OCI-LY7 (cell line): Measurements from ENCODE around the gene SRSF8. TPM values are rescaled to one million over a fixed set of nuclear protein-coding genes. Genes with fewer than 3 reads are reported as not detected.
"Not testable (repeated sequence)": the region's sequence is repeated elsewhere in the genome, so short reads cannot be mapped to it uniquely, and the experiment has no call there.

Source experiments
- BruUV-seq: library from RNA; stranded (reverse); fragments of 400-500 nt; replicated peaks from 2 replicates; lab custom pipeline; 2021; lab: Mats Ljungman, UMichigan
- CTCF ChIA-PET: fragments of 300-600 bp; sonication (Branson Sonifier 250); formaldehyde crosslinking; loops from one replicate; lab custom pipeline; 2022; ENCODE audit warnings: antibody characterized with exemption; ENCODE audit not compliant: unreplicated experiment; lab: Charles Lee
- POLR2A ChIA-PET: fragments of 300-600 bp; sonication (Branson Sonifier 250); formaldehyde crosslinking; loops from one replicate; lab custom pipeline; 2022; ENCODE audit warnings: antibody characterized with exemption; lab: Charles Lee
- DNase-seq: peaks from one replicate; pipeline ENCODE4 v3.0.0-alpha.2; 2015; ENCODE audit warnings: low spot score
- H2AFZ ChIP-seq: fragments of 200-600 bp; sonication (generic), shearing (Covaris generic); 2 replicates; pipeline ENCODE4 v1.6.1; 2014; ENCODE audit warnings: mild to moderate bottlenecking, antibody characterized with exemption, low read length, moderate library complexity
- H3K27ac ChIP-seq: fragments of 200-600 bp; sonication (generic); 2 replicates; pipeline ENCODE4 v1.5.1; 2014; ENCODE audit warnings: mixed run types, low read depth, mild to moderate bottlenecking, moderate library complexity, low read length, inconsistent platforms; ENCODE audit not compliant: poor library complexity, severe bottlenecking
- H3K36me3 ChIP-seq: fragments of 200-600 bp; sonication (generic); 2 replicates; pipeline ENCODE4 v1.6.1; 2014; ENCODE audit warnings: mild to moderate bottlenecking, antibody characterized with exemption, low read length, moderate library complexity, mixed read lengths; ENCODE audit not compliant: insufficient read depth
- H3K4me1 ChIP-seq: fragments of 200-600 bp; sonication (generic); 2 replicates; pipeline ENCODE4 v1.5.1; 2014; ENCODE audit warnings: mild to moderate bottlenecking, low read length; ENCODE audit not compliant: insufficient read depth, poor library complexity, severe bottlenecking
- H3K4me2 ChIP-seq: fragments of 200-600 bp; sonication (generic); 2 replicates; pipeline ENCODE4 v1.6.1; 2014; ENCODE audit warnings: mild to moderate bottlenecking, low read length
- H3K4me3 ChIP-seq: fragments of 200-600 bp; sonication (generic); 2 replicates; pipeline ENCODE4 v1.5.1; 2014; ENCODE audit warnings: mild to moderate bottlenecking, low read depth, low read length; ENCODE audit not compliant: poor library complexity, severe bottlenecking
- H3K79me2 ChIP-seq: fragments of 200-600 bp; sonication (generic); 2 replicates; pipeline ENCODE4 v1.6.1; 2016; ENCODE audit warnings: low read depth, mild to moderate bottlenecking, low read length, moderate library complexity, mixed read lengths; ENCODE audit not compliant: insufficient read depth
- H3K9me2 ChIP-seq: fragments of 200-600 bp; sonication (generic); 2 replicates; pipeline ENCODE4 v1.6.1; 2016; ENCODE audit warnings: mild to moderate bottlenecking, low read length, mixed read lengths; ENCODE audit not compliant: insufficient read depth
- H3K9me3 ChIP-seq: fragments of 200-600 bp; sonication (generic); 2 replicates; pipeline ENCODE4 v1.6.1; 2014; ENCODE audit warnings: mild to moderate bottlenecking, mixed run types, low read length, mixed read lengths
- H4K20me1 ChIP-seq: fragments of 200-600 bp; sonication (generic); 2 replicates; pipeline ENCODE4 v1.6.1; 2014; ENCODE audit warnings: mild to moderate bottlenecking, antibody characterized with exemption, low read length, moderate library complexity, mixed read lengths; ENCODE audit not compliant: insufficient read depth
- EZH2phosphoT487 ChIP-seq: fragments of 200-600 bp; sonication (generic); IDR thresholded peaks from 2 replicates; pipeline ENCODE4 v1.6.1; 2018; ENCODE audit warnings: low read depth, borderline replicate concordance, mild to moderate bottlenecking, mixed run types, antibody characterized with exemption, low read length, moderate library complexity, mixed read lengths
- intact Hi-C: fragments of 100-400 bp; cut with micrococcal nuclease; formaldehyde crosslinking; loops from one replicate; pipeline ENCODE4 v1.10.0; 2022; ENCODE audit not compliant: unreplicated experiment
- total RNA-seq, 2 experiments: library from RNA; depleted of rRNA in 1 of 2; stranded (reverse); fragments of >200 nt in 1 of 2; shearing (Covaris generic) in 1 of 2; gene quantifications; 2 replicates each; pipeline ENCODE4 v1.2.3, GENCODE V29; 2014 to 2022
- TF ChIP-seq, protein P1 (sequence below): fragments of 200-600 bp; sonication (generic); conservative IDR thresholded peaks from 2 replicates; pipeline ENCODE4 v1.5.1; 2014; ENCODE audit warnings: mild to moderate bottlenecking, antibody characterized with exemption, low read length, moderate library complexity, mixed read lengths

Gene SRSF8
- total RNA-seq, 2 experiments from 2014 or later, result 13.1 to 42.1 TPM

DNA sequence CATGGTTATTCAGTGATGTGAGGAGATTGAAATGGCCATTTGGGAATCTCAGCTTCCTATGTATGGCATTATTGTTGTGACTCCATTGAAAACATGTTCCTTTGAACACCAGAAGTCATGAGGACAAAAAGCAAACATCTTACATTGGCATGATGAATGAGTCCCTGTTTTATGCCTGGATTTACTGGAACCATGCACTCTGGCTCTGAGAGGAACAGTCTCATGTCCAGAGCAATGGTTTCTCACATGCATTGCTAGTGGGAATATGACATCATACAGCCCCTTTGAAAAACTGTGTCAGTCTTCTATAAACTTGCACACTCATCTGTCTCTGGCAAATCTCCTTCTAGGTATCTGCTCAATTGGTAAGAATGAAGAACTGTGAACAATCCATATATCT lies 20.9 kb upstream of the SRSF8 start:
- no peaks in the 10 kb centered on the region for H4K20me1 ChIP-seq
- H3K4me3 ChIP-seq, result no peak overlapping the region
- ChIA-PET POLR2A (no interaction called here), CTCF (no interaction called here)
- H3K9me2 ChIP-seq, result no peaks in the 10 kb centered on the region
- H3K4me2 ChIP-seq, result no peak overlapping the region
- H3K36me3 ChIP-seq, result no peaks in the 10 kb centered on the region
- no peaks in the 10 kb centered on the region for H3K9me3 ChIP-seq
- intact Hi-C loops, result no loop called here
- H3K79me2 ChIP-seq, result no peaks in the 10 kb centered on the region
- no peaks in the 10 kb centered on the region for H3K4me1 ChIP-seq
- no peak for DNase-seq
- no TSS peak for BruUV-seq
- H3K27ac ChIP-seq, result no peak overlapping the region
- no peak overlapping the region for H2AFZ ChIP-seq
- no peak for TF ChIP-seq EZH2phosphoT487
- TF ChIP-seq, protein P1, sequence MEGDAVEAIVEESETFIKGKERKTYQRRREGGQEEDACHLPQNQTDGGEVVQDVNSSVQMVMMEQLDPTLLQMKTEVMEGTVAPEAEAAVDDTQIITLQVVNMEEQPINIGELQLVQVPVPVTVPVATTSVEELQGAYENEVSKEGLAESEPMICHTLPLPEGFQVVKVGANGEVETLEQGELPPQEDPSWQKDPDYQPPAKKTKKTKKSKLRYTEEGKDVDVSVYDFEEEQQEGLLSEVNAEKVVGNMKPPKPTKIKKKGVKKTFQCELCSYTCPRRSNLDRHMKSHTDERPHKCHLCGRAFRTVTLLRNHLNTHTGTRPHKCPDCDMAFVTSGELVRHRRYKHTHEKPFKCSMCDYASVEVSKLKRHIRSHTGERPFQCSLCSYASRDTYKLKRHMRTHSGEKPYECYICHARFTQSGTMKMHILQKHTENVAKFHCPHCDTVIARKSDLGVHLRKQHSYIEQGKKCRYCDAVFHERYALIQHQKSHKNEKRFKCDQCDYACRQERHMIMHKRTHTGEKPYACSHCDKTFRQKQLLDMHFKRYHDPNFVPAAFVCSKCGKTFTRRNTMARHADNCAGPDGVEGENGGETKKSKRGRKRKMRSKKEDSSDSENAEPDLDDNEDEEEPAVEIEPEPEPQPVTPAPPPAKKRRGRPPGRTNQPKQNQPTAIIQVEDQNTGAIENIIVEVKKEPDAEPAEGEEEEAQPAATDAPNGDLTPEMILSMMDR, result no peak

DNA sequence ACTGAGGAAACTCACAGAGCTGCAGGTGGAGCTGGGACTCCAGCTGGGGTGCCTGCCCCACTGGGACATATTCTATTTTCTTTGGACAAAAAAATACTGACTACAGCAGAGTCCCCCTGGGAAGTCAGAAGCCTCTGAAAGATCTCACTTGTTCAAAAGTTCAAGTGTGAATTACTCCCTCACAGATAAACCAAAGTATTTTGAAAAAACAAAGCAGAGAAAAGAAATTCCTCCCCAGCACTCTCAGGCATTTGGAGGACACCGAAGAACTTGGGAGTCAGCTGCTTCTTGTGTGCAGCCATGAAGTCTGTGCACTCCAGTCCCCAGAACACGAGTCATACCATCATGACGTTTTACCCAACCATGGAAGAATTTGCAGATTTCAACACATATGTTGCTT lies 17.6 kb upstream of the SRSF8 start, which contains the start of gene KDM4F:
Gene KDM4F, plus strand, starts transcription at position 301 of the 400 bp plus-strand sequence.
- intact Hi-C loops, H3K36me3 ChIP-seq, H3K4me3 ChIP-seq, H3K9me3 ChIP-seq, POLR2A ChIA-PET, BruUV-seq, H3K27ac ChIP-seq, H3K4me1 ChIP-seq, H3K79me2 ChIP-seq, H3K4me2 ChIP-seq, H2AFZ ChIP-seq, H3K9me2 ChIP-seq, CTCF ChIA-PET, DNase-seq, H4K20me1 ChIP-seq: not testable (repeated sequence)

DNA sequence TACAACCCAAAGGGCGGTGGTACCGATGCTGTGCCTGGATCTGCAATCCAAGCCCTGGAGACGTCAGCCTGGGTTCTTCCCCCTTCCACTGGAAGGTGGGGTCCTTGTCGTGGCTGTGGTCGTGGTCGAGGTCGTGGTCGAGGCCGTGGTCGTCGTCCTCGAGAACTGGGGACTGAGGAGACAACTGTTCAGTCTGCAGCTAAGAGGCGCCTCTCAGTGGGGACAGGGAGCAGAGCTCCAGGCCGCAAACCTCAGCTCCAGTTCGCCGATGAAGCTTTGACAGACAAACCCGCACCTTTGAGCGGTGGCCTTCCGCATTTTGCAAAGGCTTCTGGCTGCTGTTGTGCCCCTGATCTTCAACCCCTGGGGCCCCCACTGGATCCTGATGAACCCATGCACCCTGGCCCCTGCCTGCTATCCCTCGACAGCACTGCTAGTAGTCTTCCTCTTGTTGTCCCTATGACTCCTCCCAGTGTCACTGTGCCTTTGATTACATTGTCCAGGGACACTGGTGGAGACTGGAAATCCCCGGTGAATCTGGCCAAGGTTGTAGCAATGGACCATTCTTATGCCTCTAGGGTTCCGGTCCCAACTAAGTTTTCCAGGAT lies 16.0 kb upstream of the SRSF8 start:
- no peak overlapping the region for H3K4me2 ChIP-seq

More for the DNA sequence above, 16.0 kb upstream of the SRSF8 start:
- H3K36me3 ChIP-seq, result no peaks in the 10 kb centered on the region
- H3K9me2 ChIP-seq, result no peaks in the 10 kb centered on the region
- ChIA-PET POLR2A (no interaction called here), CTCF (no interaction called here)
- H3K9me3 ChIP-seq, result no peaks in the 10 kb centered on the region
- H3K79me2 ChIP-seq, result no peaks in the 10 kb centered on the region
- TF ChIP-seq EZH2phosphoT487, result no peak
- TF ChIP-seq, protein P1, result no peak
- no peak overlapping the region for H3K27ac ChIP-seq
- intact Hi-C loops, result no loop called here
- H3K4me3 ChIP-seq, result no peak overlapping the region
- DNase-seq, result no peak
- no peaks in the 10 kb centered on the region for H3K4me1 ChIP-seq
- H4K20me1 ChIP-seq, result no peaks in the 10 kb centered on the region
- no peak overlapping the region for H2AFZ ChIP-seq
- no TSS peak for BruUV-seq
